SH-SY5Y (cell line): ENCODE measurements around the gene FBXW12.

Source experiments
- GATA2 ChIP-seq: IDR thresholded peaks from 2 replicates; pipeline ENCODE4 v1.6.1; 2011; ENCODE audit warnings: mild to moderate bottlenecking, low read depth, low read length
- GATA3 ChIP-seq: IDR thresholded peaks from 2 replicates; pipeline ENCODE4 v1.6.1; 2011; ENCODE audit warnings: low read depth, mild to moderate bottlenecking, low read length, moderate library complexity

DNA sequence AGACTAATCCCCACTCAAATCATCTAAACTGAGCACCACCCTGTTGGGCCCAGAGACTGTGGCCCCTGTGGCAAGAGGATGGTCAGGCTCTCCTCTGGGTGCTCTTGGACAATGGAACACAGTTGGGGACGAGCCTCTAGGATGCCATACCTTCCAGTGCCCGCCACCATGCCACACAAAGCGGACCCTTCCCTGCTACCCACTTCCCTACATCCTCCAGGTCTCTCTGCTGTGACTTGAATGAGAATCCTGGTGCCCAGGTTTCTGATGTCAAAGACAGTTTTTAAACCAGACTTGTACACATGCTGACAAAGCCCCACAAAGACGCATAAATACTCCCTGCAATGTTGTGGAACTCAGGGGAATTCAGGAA lies 63.2 kb downstream of the FBXW12 start:
- TF ChIP-seq GATA2 (no peak), GATA3 (no peak)
